Measurements from ENCODE around the gene DUSP16.

- TF ChIP-seq CTCF (IDR thresholded peaks at IDR 0.05): no peak
- no peak for TF ChIP-seq POLR2A (IDR thresholded peaks at IDR 0.05)
Observed at GRCh38 chr12:12521044-12521485, 41.6 kb downstream of the DUSP16 start.
